A673 (cell line): ENCODE data around the gene C8A. TPM values are rescaled to one million over a fixed set of nuclear protein-coding genes. Genes with fewer than 3 reads are reported as not detected.

Experiments used
- BruUV-seq: library from RNA; stranded (reverse); fragments of 400-500 nt; replicated peaks from 2 replicates; lab custom pipeline; 2021; lab: Mats Ljungman, UMichigan
- CTCF ChIA-PET: fragments of 300-600 bp; sonication (Branson Sonifier 250); formaldehyde crosslinking; loops from one replicate; lab custom pipeline; 2022; ENCODE audit warnings: antibody characterized with exemption; lab: Charles Lee
- POLR2A ChIA-PET: fragments of 300-600 bp; sonication (Branson Sonifier 250); formaldehyde crosslinking; loops from one replicate; lab custom pipeline; 2022; ENCODE audit warnings: antibody characterized with exemption; ENCODE audit not compliant: low non-redundant PET; lab: Charles Lee
- DNase-seq: peaks from one replicate; pipeline ENCODE4 v3.0.0-alpha.2; 2015; ENCODE audit warnings: low spot score
- H3K27ac ChIP-seq: fragments of 200-600 bp; sonication (generic); 2 replicates; pipeline ENCODE4 v1.5.1; 2016; ENCODE audit warnings: mixed run types, low read depth, mild to moderate bottlenecking, mixed read lengths, antibody characterized with exemption, low read length; ENCODE audit not compliant: poor library complexity, severe bottlenecking
- H3K27me3 ChIP-seq: fragments of 200-600 bp; sonication (generic); replicated peaks from 2 replicates; pipeline ENCODE4 v1.6.1; 2017; ENCODE audit warnings: mixed run types, low read depth, mild to moderate bottlenecking, mixed read lengths, antibody characterized with exemption, low read length; ENCODE audit not compliant: insufficient read depth, poor library complexity
- H3K36me3 ChIP-seq: fragments of 200-600 bp; sonication (generic); 2 replicates; pipeline ENCODE4 v1.6.1; 2016; ENCODE audit warnings: mixed run types, mild to moderate bottlenecking, mixed read lengths, antibody characterized with exemption, low read length; ENCODE audit not compliant: insufficient read depth, poor library complexity, severe bottlenecking
- H3K4me1 ChIP-seq: fragments of 200-600 bp; sonication (generic); 2 replicates; pipeline ENCODE4 v1.6.1; 2017; ENCODE audit warnings: mixed run types, mild to moderate bottlenecking, mixed read lengths, antibody characterized with exemption, low read length; ENCODE audit not compliant: insufficient read depth, poor library complexity, severe bottlenecking
- H3K4me3 ChIP-seq: fragments of 200-600 bp; sonication (generic); 2 replicates; pipeline ENCODE4 v1.5.1; 2016; ENCODE audit warnings: low read depth, mixed run types, mild to moderate bottlenecking, mixed read lengths, low read length; ENCODE audit not compliant: poor library complexity, severe bottlenecking
- H3K9me3 ChIP-seq: fragments of 200-600 bp; sonication (generic); 2 replicates; pipeline ENCODE4 v1.6.1; 2016; ENCODE audit warnings: mixed run types, low read depth, mild to moderate bottlenecking, mixed read lengths, antibody characterized with exemption, low read length; ENCODE audit not compliant: poor library complexity, severe bottlenecking
- EZH2 ChIP-seq: fragments of 200-600 bp; sonication (generic); IDR thresholded peaks from 2 replicates; pipeline ENCODE4 v1.6.1; 2017; ENCODE audit warnings: borderline replicate concordance, low read depth, mild to moderate bottlenecking, mixed read lengths, antibody characterized with exemption, low read length; ENCODE audit not compliant: poor library complexity, severe bottlenecking
- intact Hi-C: fragments of 100-400 bp; cut with micrococcal nuclease; formaldehyde crosslinking; loops from one replicate; pipeline ENCODE4 v1.10.0; 2022; ENCODE audit not compliant: unreplicated experiment
- total RNA-seq: library from RNA; stranded (reverse); gene quantifications from 2 replicates; pipeline ENCODE4 v1.2.3, GENCODE V29; 2021
- TF ChIP-seq, protein P1 (sequence below): fragments of 300-800, 200-600 bp; sonication (generic); conservative IDR thresholded peaks from 2 replicates; pipeline ENCODE4 v1.5.1; 2017; ENCODE audit warnings: low read depth, mild to moderate bottlenecking, antibody characterized with exemption, low read length, moderate library complexity, mixed read lengths

C8A gene
- total RNA-seq, 1 experiment from 2014 or later, result not detected

DNA sequence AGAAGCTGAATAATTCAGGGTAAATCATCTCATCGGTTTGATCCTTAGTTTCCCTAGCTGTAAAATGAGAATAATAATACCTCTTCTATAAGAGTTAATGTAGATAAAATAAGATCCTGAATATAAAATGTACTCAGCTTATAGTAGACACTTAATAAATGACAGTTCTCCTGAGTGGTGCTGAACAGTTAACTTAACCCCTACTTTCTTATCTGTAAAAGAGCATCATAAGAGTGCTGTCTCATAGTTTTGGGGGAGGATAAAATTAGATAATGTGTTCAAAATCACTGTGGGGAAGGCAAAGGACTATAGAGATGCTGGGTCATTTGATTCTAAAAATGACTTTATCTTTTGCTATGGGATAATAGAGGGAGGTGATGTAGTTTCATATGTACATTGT lies 593 bp downstream of the C8A start:
- CTCF ChIA-PET, result no interaction called here
- Histone ChIP-seq H3K27ac (no peak overlapping the region), H3K9me3 (no peaks in the 10 kb centered on the region), H3K4me1 (no peaks in the 10 kb centered on the region), H3K36me3 (no peaks in the 10 kb centered on the region), H3K27me3 (no peaks in the 10 kb centered on the region), H3K4me3 (no peak overlapping the region)
- intact Hi-C loops, result no loop called here
- BruUV-seq, result no TSS peak
- DNase-seq, result no peak
- TF ChIP-seq EZH2, result no peak
- TF ChIP-seq, protein P1, sequence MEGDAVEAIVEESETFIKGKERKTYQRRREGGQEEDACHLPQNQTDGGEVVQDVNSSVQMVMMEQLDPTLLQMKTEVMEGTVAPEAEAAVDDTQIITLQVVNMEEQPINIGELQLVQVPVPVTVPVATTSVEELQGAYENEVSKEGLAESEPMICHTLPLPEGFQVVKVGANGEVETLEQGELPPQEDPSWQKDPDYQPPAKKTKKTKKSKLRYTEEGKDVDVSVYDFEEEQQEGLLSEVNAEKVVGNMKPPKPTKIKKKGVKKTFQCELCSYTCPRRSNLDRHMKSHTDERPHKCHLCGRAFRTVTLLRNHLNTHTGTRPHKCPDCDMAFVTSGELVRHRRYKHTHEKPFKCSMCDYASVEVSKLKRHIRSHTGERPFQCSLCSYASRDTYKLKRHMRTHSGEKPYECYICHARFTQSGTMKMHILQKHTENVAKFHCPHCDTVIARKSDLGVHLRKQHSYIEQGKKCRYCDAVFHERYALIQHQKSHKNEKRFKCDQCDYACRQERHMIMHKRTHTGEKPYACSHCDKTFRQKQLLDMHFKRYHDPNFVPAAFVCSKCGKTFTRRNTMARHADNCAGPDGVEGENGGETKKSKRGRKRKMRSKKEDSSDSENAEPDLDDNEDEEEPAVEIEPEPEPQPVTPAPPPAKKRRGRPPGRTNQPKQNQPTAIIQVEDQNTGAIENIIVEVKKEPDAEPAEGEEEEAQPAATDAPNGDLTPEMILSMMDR, result no peak
- POLR2A ChIA-PET, result interaction anchor here (0.6 kb wide), 1 partner anchor 14 kb away, joined by 3 read pairs; no protein-coding TSS in a partner anchor

- TF ChIP-seq, protein P1, result no peak
- no peak for TF ChIP-seq EZH2
- no TSS peak for BruUV-seq
- no peak for DNase-seq
- intact Hi-C loops, result no loop called here
- no peaks in the 10 kb centered on the region for H3K36me3 ChIP-seq
- POLR2A ChIA-PET, result no interaction called here
- H3K27ac ChIP-seq, result no peak overlapping the region
- CTCF ChIA-PET, result no interaction called here
- H3K4me1 ChIP-seq, result no peaks in the 10 kb centered on the region
- H3K9me3 ChIP-seq, result no peaks in the 10 kb centered on the region
- no peaks in the 10 kb centered on the region for H3K27me3 ChIP-seq
- no peak overlapping the region for H3K4me3 ChIP-seq
Measured at GRCh38 chr1:56856186-56856585, 1.6 kb downstream of the C8A start.

GRCh38 chr1:56859287-56859686 lies 4.7 kb downstream of the C8A start:
- intact Hi-C loops, result no loop called here
- POLR2A ChIA-PET, result no interaction called here
- CTCF ChIA-PET, result no interaction called here
- BruUV-seq, result no TSS peak
- Histone ChIP-seq H3K9me3 (no peaks in the 10 kb centered on the region), H3K27ac (no peak overlapping the region), H3K27me3 (no peaks in the 10 kb centered on the region), H3K36me3 (no peaks in the 10 kb centered on the region), H3K4me1 (no peaks in the 10 kb centered on the region), H3K4me3 (no peak overlapping the region)
- TF ChIP-seq, protein P1, result no peak
- no peak for TF ChIP-seq EZH2
- no peak for DNase-seq
